GM19240 (cell line): ENCODE results near the gene KRT76.

Experiments
- DNase-seq: peaks from one replicate; pipeline ENCODE4 v3.0.0; 2011; ENCODE audit warnings: low spot score; ENCODE audit not compliant: insufficient read length

KRT76 gene

GRCh38 chr12:52776913-52777395 lies at the start of gene KRT76:
KRT76 (minus strand) TSS chr12:52777345; CDS start chr12:52777291, 54 bp downstream.
- no peak for DNase-seq

GRCh38 chr12:52825961-52826360 lies 48.8 kb upstream of the KRT76 start:
- no peak for DNase-seq

GRCh38 chr12:52824741-52825410 lies 47.7 kb upstream of the KRT76 start:
- DNase-seq = no peak

GRCh38 chr12:52823761-52824450 lies 46.8 kb upstream of the KRT76 start:
- DNase-seq = no peak

GRCh38 chr12:52822771-52823510 lies 45.8 kb upstream of the KRT76 start:
- DNase-seq = no peak

GRCh38 chr12:52821826-52822660 lies 44.9 kb upstream of the KRT76 start:
- no peak for DNase-seq

GRCh38 chr12:52821071-52821730 lies 44.1 kb upstream of the KRT76 start:
- DNase-seq = no peak

- no peak for DNase-seq
These were observed 43.4 kb upstream of the KRT76 start for GRCh38 chr12:52820521-52820920.

- no peak for DNase-seq
These were observed 42.8 kb upstream of the KRT76 start for GRCh38 chr12:52819731-52820510.

GRCh38 chr12:52818887-52819420 lies 41.8 kb upstream of the KRT76 start:
- DNase-seq = no peak

GRCh38 chr12:52818388-52818787 lies 41.2 kb upstream of the KRT76 start:
- no peak for DNase-seq

GRCh38 chr12:52817699-52818238 lies 40.6 kb upstream of the KRT76 start:
- no peak for DNase-seq

- DNase-seq = no peak
These were observed 40.0 kb upstream of the KRT76 start for GRCh38 chr12:52817003-52817698.

- DNase-seq = no peak
These were observed 38.8 kb upstream of the KRT76 start for GRCh38 chr12:52815676-52816588.

- no peak for DNase-seq
These were observed 38.0 kb upstream of the KRT76 start for GRCh38 chr12:52815161-52815560.

GRCh38 chr12:52814710-52815155 lies 37.6 kb upstream of the KRT76 start:
- no peak for DNase-seq

- DNase-seq = no peak
These were observed 37.0 kb upstream of the KRT76 start, which contains the start of gene KRT4 for GRCh38 chr12:52813885-52814709. KRT4 (minus strand) TSS chr12:52814116; CDS start chr12:52814058, 58 bp downstream.
